Lung (tissue), 12 donors: Measurements from ENCODE around the gene PLCL1. TPM values are rescaled to one million over a fixed set of nuclear protein-coding genes. Genes with fewer than 3 reads are reported as not detected.
A peak's percentile ranks its signal among the peaks of the same experiment; 100 is the strongest.

Source experiments
- ATAC-seq: fragments of 200-7000 bp; cut with Tn5 transposase; one replicate; pipeline ENCODE4 v1.9.1; 2020; ENCODE audit warnings: moderate number of reproducible peaks; ENCODE audit not compliant: insufficient read depth, low FRiP score
- DNase-seq, 3 donors: peaks; one replicate each; pipeline ENCODE4 v3.0.0-alpha.2; 2013 to 2017
- H3K27ac ChIP-seq, 2 donors: one replicate each; pipeline ENCODE4 v1.5.1; 2013; ENCODE audit warnings: mild to moderate bottlenecking in 2 of 2, moderate library complexity in 2 of 2, control low read depth in 1 of 2, inconsistent platforms in 1 of 2, low read depth in 1 of 2, low read length in 1 of 2
- H3K27me3 ChIP-seq, 3 donors: one replicate each; pipeline ENCODE4 v1.5.1; 2013; ENCODE audit warnings: low read length in 2 of 3; ENCODE audit not compliant: control insufficient read depth in 3 of 3, insufficient read depth in 3 of 3
- H3K36me3 ChIP-seq, 4 donors: one replicate each; pipeline ENCODE4 v1.5.1; 2013; ENCODE audit warnings: low read length in 4 of 4, mild to moderate bottlenecking in 1 of 4, moderate library complexity in 1 of 4; ENCODE audit not compliant: control insufficient read depth in 4 of 4, insufficient read depth in 4 of 4
- H3K4me1 ChIP-seq, 5 donors: one replicate each; pipeline ENCODE4 v1.5.1; 2013; ENCODE audit warnings: low read length in 5 of 5, mild to moderate bottlenecking in 2 of 5, moderate library complexity in 1 of 5; ENCODE audit not compliant: control insufficient read depth in 5 of 5, insufficient read depth in 5 of 5
- H3K4me3 ChIP-seq: one replicate; pipeline ENCODE4 v1.5.1; 2013; ENCODE audit warnings: mild to moderate bottlenecking, control low read depth, moderate library complexity
- H3K9ac ChIP-seq, 2 donors: one replicate each; pipeline ENCODE4 v1.5.1; 2013; ENCODE audit warnings: low read length in 2 of 2, control low read depth in 1 of 2; ENCODE audit not compliant: insufficient read depth in 1 of 2
- H3K9me3 ChIP-seq, 4 donors: one replicate each; pipeline ENCODE4 v1.5.1; 2013; ENCODE audit warnings: low read length in 3 of 4, mild to moderate bottlenecking in 1 of 4, moderate library complexity in 1 of 4; ENCODE audit not compliant: control insufficient read depth in 4 of 4, insufficient read depth in 3 of 4
- WGBS, 2 donors: extraction: QIAGEN DNeasy Blood & Tissue Kit; methylation state at CpG; one replicate each; pipeline ENCODE4 v1.1.7; 2013; 5-methylcytosine and 5-hydroxymethylcytosine counted together
- polyA plus RNA-seq, 2 donors: library from polyadenylated mRNA; stranded (reverse); fragments of 200-250 nt; gene quantifications; one replicate each; pipeline ENCODE4 v1.2.1, GENCODE V29; 2013
- total RNA-seq, 2 donors: library from RNA; depleted of rRNA in 1 of 2; stranded (reverse); fragments of >200 nt in 1 of 2; gene quantifications; one replicate each; pipeline ENCODE4 v1.2.1, GENCODE V29; 2014 to 2021
- TF ChIP-seq, protein P1 (sequence below): IDR thresholded peaks from 2 replicates; pipeline ENCODE4 v1.5.1; 2012; ENCODE audit warnings: mild to moderate bottlenecking; ENCODE audit errors: control extremely low read depth, extremely low read depth
- donor health status: control.
- donor health status: control.
- donor health status: Bipolar disorder and iron deficiency.
- donor health status: healthy.
- donor health status: DM: yes; HTN: yes; CAD: no.

The PLCL1 gene
- total and polyA plus RNA-seq, 4 donors: 1.1 to 13.0 (median 2.9) TPM

DNA sequence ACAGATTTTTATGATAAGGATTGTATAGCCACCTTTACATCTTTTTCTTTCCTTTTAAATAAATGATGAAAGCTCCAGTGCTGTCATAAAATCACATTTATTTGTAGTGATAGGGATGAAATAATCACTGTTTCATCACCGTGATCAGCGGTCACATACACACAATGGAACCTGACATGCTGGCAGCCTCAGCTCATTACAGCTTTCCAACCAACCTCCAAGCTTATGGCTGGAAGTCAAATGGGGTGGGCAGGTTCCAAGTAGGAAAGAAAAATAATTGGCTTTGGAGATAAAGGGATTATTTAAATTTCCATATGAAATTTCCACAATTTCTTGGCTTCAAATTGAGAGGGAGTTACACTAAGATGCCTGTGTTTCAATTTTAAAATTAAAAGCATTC is 251.3 kb downstream of the PLCL1 start:
- H3K4me3 ChIP-seq: no peak overlapping the region
- TF ChIP-seq, protein P1, sequence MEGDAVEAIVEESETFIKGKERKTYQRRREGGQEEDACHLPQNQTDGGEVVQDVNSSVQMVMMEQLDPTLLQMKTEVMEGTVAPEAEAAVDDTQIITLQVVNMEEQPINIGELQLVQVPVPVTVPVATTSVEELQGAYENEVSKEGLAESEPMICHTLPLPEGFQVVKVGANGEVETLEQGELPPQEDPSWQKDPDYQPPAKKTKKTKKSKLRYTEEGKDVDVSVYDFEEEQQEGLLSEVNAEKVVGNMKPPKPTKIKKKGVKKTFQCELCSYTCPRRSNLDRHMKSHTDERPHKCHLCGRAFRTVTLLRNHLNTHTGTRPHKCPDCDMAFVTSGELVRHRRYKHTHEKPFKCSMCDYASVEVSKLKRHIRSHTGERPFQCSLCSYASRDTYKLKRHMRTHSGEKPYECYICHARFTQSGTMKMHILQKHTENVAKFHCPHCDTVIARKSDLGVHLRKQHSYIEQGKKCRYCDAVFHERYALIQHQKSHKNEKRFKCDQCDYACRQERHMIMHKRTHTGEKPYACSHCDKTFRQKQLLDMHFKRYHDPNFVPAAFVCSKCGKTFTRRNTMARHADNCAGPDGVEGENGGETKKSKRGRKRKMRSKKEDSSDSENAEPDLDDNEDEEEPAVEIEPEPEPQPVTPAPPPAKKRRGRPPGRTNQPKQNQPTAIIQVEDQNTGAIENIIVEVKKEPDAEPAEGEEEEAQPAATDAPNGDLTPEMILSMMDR: no peak
- no peak overlapping the region for H3K9ac ChIP-seq
- ATAC-seq (no peak), DNase-seq (peak; percentile 19 to 67 (median 63))
- peaks cover 0 to 32% (median 5%) of the 10 kb centered on the region in 5 donors for H3K4me1 ChIP-seq
- no peaks in the 10 kb centered on the region for H3K27me3 ChIP-seq
- H3K36me3 ChIP-seq: no peaks in the 10 kb centered on the region
- H3K27ac ChIP-seq: no peak overlapping the region
- WGBS, 2 donors: 82% methylated on average over 2 of the region's 2 CpGs
- no peaks in the 10 kb centered on the region for H3K9me3 ChIP-seq

- H3K27ac ChIP-seq: no peak overlapping the region
- H3K36me3 ChIP-seq: no peaks in the 10 kb centered on the region
- H3K27me3 ChIP-seq: no peaks in the 10 kb centered on the region
- peaks cover 0 to 32% (median 5%) of the 10 kb centered on the region in 5 donors for H3K4me1 ChIP-seq
- ATAC-seq (no peak), DNase-seq (no peak)
- no peaks in the 10 kb centered on the region for H3K9me3 ChIP-seq
- TF ChIP-seq, protein P1: no peak
- WGBS, 2 donors: 92 to 93% methylated on average over 2 of the region's 2 CpGs
- H3K4me3 ChIP-seq: no peak overlapping the region
- H3K9ac ChIP-seq: no peak overlapping the region
Measured at GRCh38 chr2:198056836-198057235, 252.4 kb downstream of the PLCL1 start.

- H3K27me3 ChIP-seq: no peaks in the 10 kb centered on the region
- no peak overlapping the region for H3K9ac ChIP-seq
- H3K9me3 ChIP-seq: no peaks in the 10 kb centered on the region
- peaks cover 0 to 29% (median 2%) of the 10 kb centered on the region in 5 donors for H3K4me1 ChIP-seq
- H3K36me3 ChIP-seq: no peaks in the 10 kb centered on the region
- H3K4me3 ChIP-seq: no peak overlapping the region
- no peak for ATAC-seq
- TF ChIP-seq, protein P1: no peak
- no peak overlapping the region for H3K27ac ChIP-seq
- WGBS, 2 donors: 75 to 84% methylated on average over 7 of the region's 7 CpGs
- no peak for DNase-seq
Measured at GRCh38 chr2:198059800-198060199, 255.4 kb downstream of the PLCL1 start.

- DNase-seq (no peak), ATAC-seq (no peak)
- Histone ChIP-seq H3K27ac (no peak overlapping the region), H3K9me3 (no peaks in the 10 kb centered on the region), H3K27me3 (no peaks in the 10 kb centered on the region), H3K4me3 (no peak overlapping the region), H3K9ac (no peak overlapping the region), H3K4me1 (peaks cover 0 to 27% (median 2%) of the 10 kb centered on the region in 5 donors), H3K36me3 (no peaks in the 10 kb centered on the region)
- 80 to 82% methylated on average over 2 of the region's 2 CpGs for WGBS, 2 donors
- TF ChIP-seq, protein P1: no peak
Measured at GRCh38 chr2:198060277-198060676, 255.9 kb downstream of the PLCL1 start.
